ENCODE data around the gene MYO1B.

- TF ChIP-seq, protein P1, sequence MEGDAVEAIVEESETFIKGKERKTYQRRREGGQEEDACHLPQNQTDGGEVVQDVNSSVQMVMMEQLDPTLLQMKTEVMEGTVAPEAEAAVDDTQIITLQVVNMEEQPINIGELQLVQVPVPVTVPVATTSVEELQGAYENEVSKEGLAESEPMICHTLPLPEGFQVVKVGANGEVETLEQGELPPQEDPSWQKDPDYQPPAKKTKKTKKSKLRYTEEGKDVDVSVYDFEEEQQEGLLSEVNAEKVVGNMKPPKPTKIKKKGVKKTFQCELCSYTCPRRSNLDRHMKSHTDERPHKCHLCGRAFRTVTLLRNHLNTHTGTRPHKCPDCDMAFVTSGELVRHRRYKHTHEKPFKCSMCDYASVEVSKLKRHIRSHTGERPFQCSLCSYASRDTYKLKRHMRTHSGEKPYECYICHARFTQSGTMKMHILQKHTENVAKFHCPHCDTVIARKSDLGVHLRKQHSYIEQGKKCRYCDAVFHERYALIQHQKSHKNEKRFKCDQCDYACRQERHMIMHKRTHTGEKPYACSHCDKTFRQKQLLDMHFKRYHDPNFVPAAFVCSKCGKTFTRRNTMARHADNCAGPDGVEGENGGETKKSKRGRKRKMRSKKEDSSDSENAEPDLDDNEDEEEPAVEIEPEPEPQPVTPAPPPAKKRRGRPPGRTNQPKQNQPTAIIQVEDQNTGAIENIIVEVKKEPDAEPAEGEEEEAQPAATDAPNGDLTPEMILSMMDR (IDR thresholded peaks at IDR 0.05), result no peak
- no peak for TF ChIP-seq ZFX (IDR thresholded peaks at IDR 0.05; ENCODE audit: borderline replicate concordance)
Measured at GRCh38 chr2:191253476-191253875, 8.3 kb downstream of the MYO1B start.

All from 22Rv1 (cell line).